Fibroblast of villous mesenchyme (primary cell): ENCODE measurements around the gene VGF. TPM values are rescaled to one million over a fixed set of nuclear protein-coding genes. Genes with fewer than 3 reads are reported as not detected.

Source experiments
- DNase-seq: peaks from one replicate; pipeline ENCODE4 v3.0.0-alpha.2; 2010; ENCODE audit warnings: low read depth
- H3K4me3 ChIP-seq: 2 replicates; pipeline ENCODE4 v1.5.1; 2011; ENCODE audit warnings: low read depth, mild to moderate bottlenecking, low read length
- total RNA-seq: library from RNA; depleted of rRNA; stranded (reverse); fragments of >200 nt; gene quantifications from 2 replicates; pipeline ENCODE4 v1.2.3, GENCODE V29; 2012
- TF ChIP-seq, protein P1 (sequence below): IDR thresholded peaks from 2 replicates; pipeline ENCODE4 v1.5.1; 2012; ENCODE audit warnings: low read depth, mild to moderate bottlenecking, low read length; ENCODE audit not compliant: insufficient read depth

VGF gene
- total RNA-seq, 1 donor = under 0.01 TPM

DNA sequence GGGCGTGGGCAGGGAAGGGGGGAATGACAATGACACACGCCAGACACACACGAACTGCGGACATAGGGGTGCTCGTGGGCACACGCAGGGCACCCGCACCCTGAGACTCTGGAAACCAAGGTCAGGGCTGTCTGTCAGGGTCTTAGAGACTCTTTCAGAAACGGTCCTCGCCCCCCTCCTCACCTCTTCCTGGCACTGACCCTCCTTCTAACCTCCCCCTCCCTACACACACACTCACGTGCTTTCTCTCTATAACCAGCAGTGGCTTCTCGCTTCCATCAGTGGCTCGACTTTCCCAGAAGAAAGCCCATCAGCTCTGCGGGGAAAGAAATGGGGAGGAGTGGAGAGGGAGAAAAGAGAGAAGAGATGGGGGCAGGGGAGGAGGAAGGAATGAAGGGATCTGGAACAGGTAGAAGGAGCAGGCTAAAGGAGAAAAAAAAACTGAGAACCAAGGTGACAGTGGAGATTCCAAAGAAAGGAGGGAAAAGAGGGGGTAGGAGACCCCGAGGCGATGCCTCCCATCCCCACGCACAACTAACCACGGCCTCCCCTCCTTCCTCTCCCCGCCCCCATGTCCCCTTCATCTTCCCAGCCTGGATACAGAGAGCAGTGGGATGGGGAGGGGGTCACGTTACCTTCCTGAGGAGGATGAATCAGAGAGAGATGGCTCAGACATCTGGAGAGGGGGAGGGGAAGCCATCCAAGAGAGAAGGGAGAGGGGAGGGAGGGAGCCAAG is 1.7 kb upstream of the VGF start:
- TF ChIP-seq, protein P1, sequence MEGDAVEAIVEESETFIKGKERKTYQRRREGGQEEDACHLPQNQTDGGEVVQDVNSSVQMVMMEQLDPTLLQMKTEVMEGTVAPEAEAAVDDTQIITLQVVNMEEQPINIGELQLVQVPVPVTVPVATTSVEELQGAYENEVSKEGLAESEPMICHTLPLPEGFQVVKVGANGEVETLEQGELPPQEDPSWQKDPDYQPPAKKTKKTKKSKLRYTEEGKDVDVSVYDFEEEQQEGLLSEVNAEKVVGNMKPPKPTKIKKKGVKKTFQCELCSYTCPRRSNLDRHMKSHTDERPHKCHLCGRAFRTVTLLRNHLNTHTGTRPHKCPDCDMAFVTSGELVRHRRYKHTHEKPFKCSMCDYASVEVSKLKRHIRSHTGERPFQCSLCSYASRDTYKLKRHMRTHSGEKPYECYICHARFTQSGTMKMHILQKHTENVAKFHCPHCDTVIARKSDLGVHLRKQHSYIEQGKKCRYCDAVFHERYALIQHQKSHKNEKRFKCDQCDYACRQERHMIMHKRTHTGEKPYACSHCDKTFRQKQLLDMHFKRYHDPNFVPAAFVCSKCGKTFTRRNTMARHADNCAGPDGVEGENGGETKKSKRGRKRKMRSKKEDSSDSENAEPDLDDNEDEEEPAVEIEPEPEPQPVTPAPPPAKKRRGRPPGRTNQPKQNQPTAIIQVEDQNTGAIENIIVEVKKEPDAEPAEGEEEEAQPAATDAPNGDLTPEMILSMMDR = no peak

DNA sequence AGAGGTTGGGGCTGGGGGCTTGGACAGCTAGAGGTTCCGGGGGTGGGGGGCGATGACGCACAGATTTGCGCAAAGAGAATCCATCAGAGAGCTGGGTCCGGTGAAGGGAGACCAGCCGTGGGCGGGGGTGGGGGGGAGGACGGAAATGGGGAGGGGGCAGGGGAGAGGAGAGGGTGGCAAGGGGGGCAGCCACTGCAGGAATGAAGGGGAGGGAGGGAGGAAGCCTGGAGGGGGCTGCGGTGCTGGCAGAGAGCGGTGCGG is 1.2 kb upstream of the VGF start:
- H3K4me3 ChIP-seq = no peak overlapping the region
- DNase-seq = no peak
- TF ChIP-seq, protein P1 = no peak

More for the DNA sequence above, 1.7 kb upstream of the VGF start:
- no peak overlapping the region for H3K4me3 ChIP-seq
- DNase-seq = no peak

DNA sequence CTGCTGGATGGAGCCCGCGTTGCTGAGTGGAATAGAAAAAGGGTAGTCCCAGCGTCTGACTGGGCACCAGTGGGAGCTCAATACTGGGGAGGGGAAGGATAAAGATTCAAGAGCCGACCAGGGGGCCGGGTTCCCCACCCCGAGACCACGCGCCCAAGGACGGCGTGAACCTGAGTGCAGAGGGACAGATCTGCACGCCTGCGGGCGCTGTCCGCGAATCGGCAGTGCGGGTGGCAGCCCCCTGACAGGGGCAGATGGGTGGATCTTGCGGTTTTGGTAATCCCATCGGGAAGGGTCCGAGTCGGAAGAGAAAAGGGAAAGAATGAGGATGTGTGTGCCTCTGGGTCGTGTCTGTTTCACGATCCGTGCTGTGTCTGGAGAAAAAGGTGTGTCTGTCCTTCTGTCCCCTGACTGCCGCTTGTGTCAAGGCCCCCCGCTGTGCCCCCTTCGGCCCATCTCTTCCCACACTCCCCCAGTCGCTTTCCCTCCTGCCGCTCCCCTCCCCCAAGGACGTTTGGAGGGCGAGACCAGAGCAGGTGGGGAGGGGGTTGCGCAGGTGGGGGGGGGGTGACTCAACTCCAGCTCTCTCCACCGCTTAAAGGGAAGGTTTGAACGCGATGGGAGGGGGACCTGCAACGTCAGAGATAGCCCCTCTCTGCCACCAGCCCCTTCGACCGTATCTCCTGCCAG is 734 bp upstream of the VGF start:
- TF ChIP-seq, protein P1 = no peak
- peak overlapping the region; percentile 47 for H3K4me3 ChIP-seq
- DNase-seq = no peak

DNA sequence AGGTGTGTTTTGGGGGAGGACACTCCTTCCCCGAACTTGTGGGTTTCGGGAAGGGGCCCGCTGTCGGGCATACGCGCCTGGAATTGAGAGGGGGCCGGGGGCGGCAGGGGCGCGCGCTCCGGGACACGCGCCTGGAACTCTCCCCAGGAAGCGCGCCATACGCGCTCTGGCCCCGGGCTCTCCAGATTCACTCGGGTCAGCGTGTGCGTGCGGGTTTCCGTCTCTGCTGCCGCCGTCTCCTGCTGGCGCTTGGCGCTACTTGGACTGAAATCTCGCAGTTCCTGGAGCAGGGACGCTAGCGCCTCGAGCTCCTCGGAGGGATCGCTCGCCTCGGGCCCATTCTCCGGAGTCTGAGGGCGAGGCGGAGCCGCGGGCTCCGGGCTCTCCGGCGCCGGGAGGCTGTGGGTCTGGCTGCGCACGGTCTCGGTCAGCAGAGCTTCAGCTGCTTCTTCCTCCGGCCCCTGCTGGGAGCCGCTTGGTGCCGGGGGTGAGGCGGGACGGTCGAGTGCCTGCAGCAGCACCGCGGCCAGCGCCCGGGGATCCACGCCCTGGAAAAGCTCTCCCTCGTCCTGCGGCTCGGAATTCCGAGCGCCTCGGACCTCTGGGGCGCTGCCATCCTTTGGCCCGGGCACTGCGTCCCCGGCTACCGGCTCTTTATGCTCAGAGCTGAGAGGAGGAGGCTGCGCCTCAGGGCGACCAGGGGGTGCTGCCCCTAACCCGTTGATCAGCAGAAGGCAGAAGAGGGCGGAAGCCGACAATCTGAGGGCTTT is 1.1 kb downstream of the VGF start:
- H3K4me3 ChIP-seq = peak overlapping the region; percentile 21
- TF ChIP-seq, protein P1 = no peak
- DNase-seq = peak; percentile 68

DNA sequence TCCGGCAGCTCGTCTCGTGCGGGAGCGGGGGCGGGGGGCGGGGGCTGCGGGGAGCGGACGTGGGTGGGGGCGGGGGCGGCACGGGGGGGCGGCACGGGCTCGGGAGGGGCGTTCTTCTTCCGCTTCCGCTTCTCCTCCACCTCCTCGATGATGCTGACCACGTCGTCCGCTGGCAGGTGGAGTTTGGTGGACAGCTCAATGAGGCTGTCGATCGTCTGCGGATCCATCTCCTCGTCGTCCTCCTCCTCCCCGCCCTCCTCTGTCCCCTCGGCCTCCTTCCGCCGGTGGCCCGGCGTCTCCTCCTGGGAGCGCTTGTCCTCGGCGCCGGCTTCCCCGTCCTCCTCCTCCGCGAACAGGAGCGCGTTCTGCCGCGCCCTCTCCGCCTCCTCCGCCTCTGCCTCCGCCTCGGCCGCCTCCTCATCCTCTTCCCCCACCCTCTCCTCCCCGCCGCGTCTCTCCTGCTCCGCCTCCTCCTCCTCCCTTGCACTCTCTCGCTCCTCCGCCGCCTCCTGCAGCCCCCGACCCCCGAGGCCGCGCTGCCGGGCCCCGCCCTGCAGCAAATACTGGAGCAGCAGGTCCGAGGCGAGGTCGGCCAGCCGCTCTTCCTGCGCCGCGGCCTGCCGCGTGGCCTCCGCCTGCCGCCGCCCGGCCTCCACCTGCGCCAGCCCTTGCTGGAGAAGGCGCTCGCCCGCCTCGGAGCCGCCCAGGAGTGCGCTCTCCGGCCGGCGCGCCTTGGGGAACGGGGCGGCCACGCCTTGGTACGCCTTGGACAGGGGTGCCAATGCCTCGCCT is 1.9 kb downstream of the VGF start:
- TF ChIP-seq, protein P1 = no peak
- no peak for DNase-seq
- peak overlapping the region; percentile 51 for H3K4me3 ChIP-seq

DNA sequence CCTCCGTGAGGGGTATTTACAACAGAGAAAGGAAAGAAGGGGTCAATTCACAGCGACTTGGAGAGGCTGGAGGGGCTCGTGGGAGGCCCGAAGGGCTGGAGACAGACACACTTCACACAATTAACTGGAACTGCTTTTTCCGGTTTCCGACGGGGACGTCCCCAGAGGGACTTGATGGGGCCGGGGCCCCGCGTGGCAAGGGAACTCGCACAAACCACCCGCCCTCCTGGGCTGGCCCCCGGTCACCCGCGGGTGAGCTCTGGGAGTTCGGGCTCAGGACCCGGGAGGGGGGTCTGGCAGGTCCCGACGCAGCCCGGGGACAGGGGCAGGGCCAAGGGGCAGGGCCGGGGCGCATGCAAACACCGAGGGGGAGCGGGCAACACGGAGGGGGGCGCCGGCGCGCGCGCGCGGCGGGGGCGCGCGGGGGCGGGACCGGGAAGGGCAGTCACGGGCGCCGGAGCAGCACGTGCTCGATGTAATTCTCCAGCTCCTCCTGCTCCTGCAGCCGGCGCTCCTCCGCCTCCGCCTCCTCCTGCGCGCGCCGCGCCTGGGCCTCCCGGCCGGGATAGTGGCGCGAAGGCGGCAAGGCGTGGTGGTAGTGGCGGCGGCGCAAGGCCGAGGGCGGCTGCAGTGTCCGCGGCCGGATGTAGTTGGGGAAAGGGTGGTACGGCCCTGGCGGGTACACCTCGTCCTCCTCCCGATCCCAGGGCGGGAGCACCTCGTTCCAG is 2.7 kb downstream of the VGF start:
- TF ChIP-seq, protein P1 = no peak

More for the DNA sequence above, 2.7 kb downstream of the VGF start:
- peak overlapping the region; percentile 36 for H3K4me3 ChIP-seq
- peak; percentile 45 for DNase-seq
